Ishikawa (cell line): ENCODE results near the gene RTKN2.

ENCODE experiments used
- CEBPB ChIP-seq: IDR thresholded peaks from 2 replicates; pipeline ENCODE4 v1.6.1; 2012
- CREB1 ChIP-seq: IDR thresholded peaks from 2 replicates; pipeline ENCODE4 v1.6.1; 2012; ENCODE audit warnings: low read depth
- EGR1 ChIP-seq: IDR thresholded peaks from 2 replicates; pipeline ENCODE4 v1.6.1; 2012
- EP300 ChIP-seq: IDR thresholded peaks from 2 replicates; pipeline ENCODE4 v1.6.1; 2012; ENCODE audit warnings: borderline replicate concordance
- FOXM1 ChIP-seq: IDR thresholded peaks from 2 replicates; pipeline ENCODE4 v1.6.1; 2012; ENCODE audit warnings: low read depth, borderline replicate concordance
- NFIC ChIP-seq: IDR thresholded peaks from 2 replicates; pipeline ENCODE4 v1.6.1; 2012
- RAD21 ChIP-seq: IDR thresholded peaks from 2 replicates; pipeline ENCODE4 v1.6.1; 2012; ENCODE audit warnings: low read depth
- TAF1 ChIP-seq: IDR thresholded peaks from 2 replicates; pipeline ENCODE4 v1.6.1; 2012; ENCODE audit warnings: low read depth, mild to moderate bottlenecking
- TCF12 ChIP-seq: IDR thresholded peaks from 2 replicates; pipeline ENCODE4 v1.6.1; 2012; ENCODE audit warnings: low read depth
- TEAD4 ChIP-seq: IDR thresholded peaks from 2 replicates; pipeline ENCODE4 v1.6.1; 2012
- YY1 ChIP-seq: IDR thresholded peaks from 2 replicates; pipeline ENCODE4 v1.6.1; 2012; ENCODE audit warnings: low read depth
- ZBTB7A ChIP-seq: IDR thresholded peaks from 2 replicates; pipeline ENCODE4 v1.6.1; 2012; ENCODE audit warnings: low read depth
- TF ChIP-seq, protein P1 (sequence below): IDR thresholded peaks from 2 replicates; pipeline ENCODE4 v1.6.1; 2012
- TF ChIP-seq, protein P2 (sequence below): IDR thresholded peaks from 2 replicates; pipeline ENCODE4 v1.6.1; 2012
- TF ChIP-seq, protein P3 (sequence below): IDR thresholded peaks from 2 replicates; pipeline ENCODE4 v1.6.1; 2012; ENCODE audit warnings: low read depth, mild to moderate bottlenecking

Gene RTKN2

GRCh38 chr10:62182171-62182570 is 86.5 kb downstream of the RTKN2 start:
- TF ChIP-seq EGR1, result no peak
- no peak for TF ChIP-seq NFIC
- TF ChIP-seq, protein P1, sequence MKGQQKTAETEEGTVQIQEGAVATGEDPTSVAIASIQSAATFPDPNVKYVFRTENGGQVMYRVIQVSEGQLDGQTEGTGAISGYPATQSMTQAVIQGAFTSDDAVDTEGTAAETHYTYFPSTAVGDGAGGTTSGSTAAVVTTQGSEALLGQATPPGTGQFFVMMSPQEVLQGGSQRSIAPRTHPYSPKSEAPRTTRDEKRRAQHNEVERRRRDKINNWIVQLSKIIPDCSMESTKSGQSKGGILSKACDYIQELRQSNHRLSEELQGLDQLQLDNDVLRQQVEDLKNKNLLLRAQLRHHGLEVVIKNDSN, result no peak
- no peak for TF ChIP-seq CREB1
- TF ChIP-seq YY1, result no peak
- no peak for TF ChIP-seq TAF1
- no peak for TF ChIP-seq CEBPB

DNA sequence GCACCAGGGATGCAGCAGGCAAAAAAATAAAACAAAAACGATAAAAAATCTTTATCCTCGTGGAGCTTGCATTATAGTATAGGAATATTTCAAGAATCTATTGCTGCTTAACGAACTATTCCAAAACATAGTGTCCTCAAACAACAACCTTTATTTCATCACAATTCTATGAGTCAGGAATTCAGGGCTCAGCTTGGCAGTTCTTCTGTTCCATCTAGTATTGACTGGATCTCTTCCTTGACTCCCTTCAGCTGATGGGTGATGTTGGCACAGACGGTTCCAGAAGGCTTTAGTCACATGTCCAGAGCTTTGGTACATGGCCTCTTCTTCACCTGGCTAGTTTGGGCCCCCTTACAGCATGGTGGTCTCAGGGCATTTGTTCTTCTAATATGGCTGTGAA is 88.0 kb downstream of the RTKN2 start:
- no peak for TF ChIP-seq TCF12

DNA sequence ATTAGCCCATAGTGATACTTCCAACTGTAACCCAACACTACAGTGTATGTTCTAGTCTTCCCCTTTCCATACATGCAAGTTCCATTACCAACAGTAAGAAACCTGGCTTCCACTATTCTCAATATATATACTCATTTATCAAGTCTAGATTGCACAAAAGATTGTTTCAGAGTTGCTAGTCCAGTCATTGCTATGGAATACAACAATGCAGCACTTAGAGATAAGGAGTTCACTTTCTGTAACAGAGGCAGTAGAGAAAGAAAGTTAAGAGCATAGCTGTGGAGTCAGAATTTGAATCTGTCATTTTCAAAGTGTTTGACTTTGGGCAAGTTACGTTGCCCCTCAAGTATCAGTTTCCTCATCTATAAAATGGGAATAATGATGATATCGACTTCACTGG is 90.1 kb downstream of the RTKN2 start:
- TF ChIP-seq TEAD4, result no peak
- TF ChIP-seq, protein P2, sequence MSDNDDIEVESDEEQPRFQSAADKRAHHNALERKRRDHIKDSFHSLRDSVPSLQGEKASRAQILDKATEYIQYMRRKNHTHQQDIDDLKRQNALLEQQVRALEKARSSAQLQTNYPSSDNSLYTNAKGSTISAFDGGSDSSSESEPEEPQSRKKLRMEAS, result no peak
- TF ChIP-seq EGR1, result no peak
- no peak for TF ChIP-seq YY1
- TF ChIP-seq ZBTB7A, result no peak
- no peak for TF ChIP-seq RAD21
- TF ChIP-seq, protein P3, sequence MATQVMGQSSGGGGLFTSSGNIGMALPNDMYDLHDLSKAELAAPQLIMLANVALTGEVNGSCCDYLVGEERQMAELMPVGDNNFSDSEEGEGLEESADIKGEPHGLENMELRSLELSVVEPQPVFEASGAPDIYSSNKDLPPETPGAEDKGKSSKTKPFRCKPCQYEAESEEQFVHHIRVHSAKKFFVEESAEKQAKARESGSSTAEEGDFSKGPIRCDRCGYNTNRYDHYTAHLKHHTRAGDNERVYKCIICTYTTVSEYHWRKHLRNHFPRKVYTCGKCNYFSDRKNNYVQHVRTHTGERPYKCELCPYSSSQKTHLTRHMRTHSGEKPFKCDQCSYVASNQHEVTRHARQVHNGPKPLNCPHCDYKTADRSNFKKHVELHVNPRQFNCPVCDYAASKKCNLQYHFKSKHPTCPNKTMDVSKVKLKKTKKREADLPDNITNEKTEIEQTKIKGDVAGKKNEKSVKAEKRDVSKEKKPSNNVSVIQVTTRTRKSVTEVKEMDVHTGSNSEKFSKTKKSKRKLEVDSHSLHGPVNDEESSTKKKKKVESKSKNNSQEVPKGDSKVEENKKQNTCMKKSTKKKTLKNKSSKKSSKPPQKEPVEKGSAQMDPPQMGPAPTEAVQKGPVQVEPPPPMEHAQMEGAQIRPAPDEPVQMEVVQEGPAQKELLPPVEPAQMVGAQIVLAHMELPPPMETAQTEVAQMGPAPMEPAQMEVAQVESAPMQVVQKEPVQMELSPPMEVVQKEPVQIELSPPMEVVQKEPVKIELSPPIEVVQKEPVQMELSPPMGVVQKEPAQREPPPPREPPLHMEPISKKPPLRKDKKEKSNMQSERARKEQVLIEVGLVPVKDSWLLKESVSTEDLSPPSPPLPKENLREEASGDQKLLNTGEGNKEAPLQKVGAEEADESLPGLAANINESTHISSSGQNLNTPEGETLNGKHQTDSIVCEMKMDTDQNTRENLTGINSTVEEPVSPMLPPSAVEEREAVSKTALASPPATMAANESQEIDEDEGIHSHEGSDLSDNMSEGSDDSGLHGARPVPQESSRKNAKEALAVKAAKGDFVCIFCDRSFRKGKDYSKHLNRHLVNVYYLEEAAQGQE, result no peak

GRCh38 chr10:62177111-62177510 is 91.5 kb downstream of the RTKN2 start:
- TF ChIP-seq EP300 (no peak), TEAD4 (no peak), TAF1 (no peak), ZBTB7A (no peak), EGR1 (no peak), RAD21 (no peak), FOXM1 (no peak)
- TF ChIP-seq, protein P1, result no peak
- TF ChIP-seq, protein P2, result no peak

DNA sequence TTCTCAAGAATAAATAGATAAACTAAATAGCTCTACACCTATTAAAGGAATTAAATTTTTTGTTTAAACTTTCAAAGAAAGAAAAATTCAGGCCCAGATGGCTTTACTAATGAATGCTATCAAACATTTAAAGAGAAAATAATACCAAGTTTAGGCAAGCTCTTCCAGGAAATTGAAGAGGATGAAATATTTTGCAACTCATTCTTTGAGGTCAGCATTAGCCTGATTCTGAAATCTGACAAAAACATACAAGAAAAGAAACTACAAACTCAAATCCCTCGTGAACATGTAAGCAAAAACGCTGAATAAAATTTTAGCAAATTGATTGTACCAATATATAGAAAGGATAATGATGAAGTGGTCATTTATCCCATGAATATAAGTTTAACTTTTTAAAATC is 93.4 kb downstream of the RTKN2 start:
- TF ChIP-seq NFIC (no peak), TEAD4 (no peak), FOXM1 (no peak), ZBTB7A (no peak), CEBPB (no peak), EP300 (no peak), TAF1 (no peak)
- TF ChIP-seq, protein P3, result no peak
- TF ChIP-seq, protein P1, result no peak
- TF ChIP-seq, protein P2, result no peak

DNA sequence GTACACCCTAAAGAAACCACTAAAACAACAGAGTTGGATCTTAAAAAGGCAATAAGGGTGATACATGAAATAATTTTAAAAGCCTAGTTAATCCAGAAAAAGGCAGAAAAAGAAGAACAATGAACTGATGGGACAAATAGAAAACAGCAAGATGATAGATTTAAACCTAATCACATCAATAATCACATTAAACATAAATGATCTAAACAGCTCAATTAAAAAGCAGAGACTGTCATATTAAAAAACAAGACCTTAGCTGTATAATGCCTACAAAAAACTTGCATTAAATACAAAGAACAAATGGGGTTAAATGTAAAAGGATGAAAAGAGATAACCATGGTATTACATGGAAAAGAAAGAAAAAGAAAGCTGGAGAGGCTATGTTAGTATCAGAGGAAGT is 96.2 kb downstream of the RTKN2 start:
- no peak for TF ChIP-seq EP300
- no peak for TF ChIP-seq CEBPB
- no peak for TF ChIP-seq TCF12
- no peak for TF ChIP-seq CREB1
- TF ChIP-seq, protein P1, result no peak
